Neural cell (in vitro differentiated cells): ENCODE measurements around the gene CRYGS. TPM values are rescaled to one million over a fixed set of nuclear protein-coding genes. Genes with fewer than 3 reads are reported as not detected.

Experiments used
- H2AFZ ChIP-seq: fragments of 200-600, 300-800 bp; sonication (generic), shearing (Covaris generic); 2 replicates; pipeline ENCODE4 v1.6.0; 2014; ENCODE audit warnings: low read depth, mild to moderate bottlenecking, antibody characterized with exemption, low read length, moderate library complexity
- H3F3A ChIP-seq: fragments of 200-600 bp; shearing (Covaris generic); 2 replicates; pipeline ENCODE4 v1.6.1; 2016; ENCODE audit warnings: mild to moderate bottlenecking, moderate library complexity, mixed read lengths, antibody characterized with exemption, low read length; ENCODE audit not compliant: insufficient read depth, poor library complexity, severe bottlenecking
- H3K27ac ChIP-seq: fragments of 200-600, 300-800 bp; sonication (generic), shearing (Covaris generic); 2 replicates; pipeline ENCODE4 v1.5.1; 2014; ENCODE audit warnings: mild to moderate bottlenecking, low read length, moderate library complexity
- H3K27me3 ChIP-seq: fragments of 300-800, 200-600 bp; sonication (generic), shearing (Covaris generic); 2 replicates; pipeline ENCODE4 v1.6.0; 2014; ENCODE audit warnings: mild to moderate bottlenecking, low read depth, low read length, moderate library complexity; ENCODE audit not compliant: insufficient read depth
- H3K36me3 ChIP-seq: fragments of 300-800, 200-600 bp; sonication (generic), shearing (Covaris generic); 2 replicates; pipeline ENCODE4 v1.5.1; 2014; ENCODE audit warnings: mild to moderate bottlenecking, antibody characterized with exemption, low read length, moderate library complexity; ENCODE audit not compliant: insufficient read depth
- H3K4me2 ChIP-seq: fragments of 300-800, 200-600 bp; sonication (generic), shearing (Covaris generic); 2 replicates; pipeline ENCODE4 v1.6.0; 2014; ENCODE audit warnings: mild to moderate bottlenecking, low read length
- H3K4me3 ChIP-seq: fragments of 300-800, 200-600 bp; sonication (generic), shearing (Covaris generic); 2 replicates; pipeline ENCODE4 v1.5.1; 2014; ENCODE audit warnings: mild to moderate bottlenecking, low read length, moderate library complexity
- H3K79me2 ChIP-seq: fragments of 200-600 bp; shearing (Covaris generic); replicated peaks from 2 replicates; pipeline ENCODE4 v1.6.0; 2014; ENCODE audit warnings: mild to moderate bottlenecking, low read length, moderate library complexity; ENCODE audit not compliant: insufficient read depth
- H3K9ac ChIP-seq: fragments of 300-800, 200-600 bp; sonication (generic), shearing (Covaris generic); 2 replicates; pipeline ENCODE4 v1.6.1; 2016; ENCODE audit warnings: mild to moderate bottlenecking, low read length, mixed read lengths
- H3K9me2 ChIP-seq: fragments of 200-600 bp; shearing (Covaris generic); 2 replicates; pipeline ENCODE4 v1.6.1; 2016; ENCODE audit warnings: mild to moderate bottlenecking, low read length, mixed read lengths; ENCODE audit not compliant: insufficient read depth
- H3K9me3 ChIP-seq: fragments of 200-600, 300-800 bp; sonication (generic), shearing (Covaris generic); 2 replicates; pipeline ENCODE4 v1.6.1; 2016; ENCODE audit warnings: mild to moderate bottlenecking, mixed run types, low read length, moderate library complexity, mixed read lengths
- H4K20me1 ChIP-seq: fragments of 200-600 bp; shearing (Covaris generic); 2 replicates; pipeline ENCODE4 v1.6.1; 2016; ENCODE audit warnings: mild to moderate bottlenecking, mixed run types; ENCODE audit not compliant: insufficient read depth
- EP300 ChIP-seq: fragments of 450-650 bp; conservative IDR thresholded peaks from 2 replicates; pipeline ENCODE4 v1.6.1; 2014; ENCODE audit warnings: antibody characterized with exemption, mild to moderate bottlenecking, moderate library complexity; ENCODE audit not compliant: poor library complexity, severe bottlenecking
- EZH2 ChIP-seq: fragments of 200-600, 300-800 bp; shearing (Covaris generic), sonication (generic); IDR thresholded peaks from 2 replicates; pipeline ENCODE4 v1.6.1; 2014; ENCODE audit warnings: antibody characterized with exemption, low read length, borderline replicate concordance, mild to moderate bottlenecking; ENCODE audit not compliant: insufficient read depth, poor library complexity, severe bottlenecking
- MXI1 ChIP-seq: fragments of 450-650 bp; conservative IDR thresholded peaks from 2 replicates; pipeline ENCODE4 v1.6.1; 2014; ENCODE audit warnings: antibody characterized with exemption, mild to moderate bottlenecking; ENCODE audit not compliant: poor library complexity, severe bottlenecking
- POLR2AphosphoS5 ChIP-seq: IDR thresholded peaks from 2 replicates; pipeline ENCODE4 v1.6.1; 2012
- RAD21 ChIP-seq: fragments of 450-650 bp; conservative IDR thresholded peaks from 2 replicates; pipeline ENCODE4 v1.6.1; 2014; ENCODE audit warnings: antibody characterized with exemption, mild to moderate bottlenecking, moderate library complexity
- SMC3 ChIP-seq: fragments of 450-650 bp; conservative IDR thresholded peaks from 2 replicates; pipeline ENCODE4 v1.6.1; 2014; ENCODE audit warnings: antibody characterized with exemption, mild to moderate bottlenecking, moderate library complexity; ENCODE audit not compliant: poor library complexity
- TAF1 ChIP-seq: IDR thresholded peaks from 2 replicates; pipeline ENCODE4 v1.6.1; 2012; ENCODE audit warnings: low read depth
- polyA plus RNA-seq: library from polyadenylated mRNA; depleted of rRNA; stranded (reverse); fragments of >200 nt; gene quantifications from 2 replicates; pipeline ENCODE4 v1.2.3, GENCODE V29; 2014
- TF ChIP-seq, protein P1 (sequence below): IDR thresholded peaks from 2 replicates; pipeline ENCODE4 v1.6.1; 2012; ENCODE audit warnings: borderline replicate concordance
- TF ChIP-seq, protein P2 (sequence below): fragments of 450-650 bp; IDR thresholded peaks from 2 replicates; pipeline ENCODE4 v1.5.1; 2014; ENCODE audit warnings: antibody characterized with exemption, mild to moderate bottlenecking, moderate library complexity; ENCODE audit not compliant: poor library complexity, severe bottlenecking

The CRYGS gene
- polyA plus RNA-seq, 1 donor from 2014 or later, result 7.7 TPM

DNA sequence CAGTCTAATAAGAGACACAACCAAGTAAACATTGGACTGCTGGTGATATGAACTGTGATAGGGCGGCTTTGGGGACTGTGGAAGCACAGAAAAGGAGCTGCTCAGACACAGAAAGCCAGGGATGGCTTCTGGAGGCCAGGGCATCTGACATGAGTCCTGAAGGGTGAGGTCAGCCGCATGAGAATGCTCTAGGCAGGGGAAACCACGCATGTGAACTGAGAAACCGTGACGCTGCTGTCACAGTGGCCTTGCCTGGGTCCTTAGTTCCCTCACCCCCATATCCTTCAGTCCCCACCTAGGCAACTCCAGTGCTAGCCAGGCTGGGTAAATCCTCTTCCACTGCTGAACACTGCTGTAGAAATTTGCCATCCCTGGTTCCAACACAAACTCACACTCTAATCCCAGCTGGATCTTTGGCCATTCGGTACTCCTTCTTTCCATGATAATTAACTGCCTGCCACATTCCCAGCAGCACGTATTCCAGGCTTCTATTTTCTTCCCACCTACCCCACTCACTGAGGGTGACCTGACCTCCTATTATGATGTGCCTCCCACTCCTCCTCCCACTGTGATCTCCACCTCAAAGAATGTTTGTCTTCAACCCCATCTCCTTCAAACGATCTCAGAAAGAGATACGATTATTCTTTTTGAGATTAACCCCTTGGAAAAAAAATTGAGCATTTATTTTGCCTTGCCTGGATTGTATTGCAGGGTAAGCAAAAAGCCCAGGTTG is 31.4 kb downstream of the CRYGS start:
- Histone ChIP-seq H3K36me3 (no peaks in the 10 kb centered on the region), H3F3A (no peaks in the 10 kb centered on the region), H3K4me2 (no peak overlapping the region), H3K4me3 (no peak overlapping the region), H3K27ac (no peak overlapping the region), H3K79me2 (no peaks in the 10 kb centered on the region), H3K9me2 (no peaks in the 10 kb centered on the region), H3K9me3 (no peaks in the 10 kb centered on the region), H3K9ac (no peak overlapping the region), H2AFZ (no peak overlapping the region), H4K20me1 (no peaks in the 10 kb centered on the region), H3K27me3 (no peaks in the 10 kb centered on the region)
- TF ChIP-seq, protein P1, sequence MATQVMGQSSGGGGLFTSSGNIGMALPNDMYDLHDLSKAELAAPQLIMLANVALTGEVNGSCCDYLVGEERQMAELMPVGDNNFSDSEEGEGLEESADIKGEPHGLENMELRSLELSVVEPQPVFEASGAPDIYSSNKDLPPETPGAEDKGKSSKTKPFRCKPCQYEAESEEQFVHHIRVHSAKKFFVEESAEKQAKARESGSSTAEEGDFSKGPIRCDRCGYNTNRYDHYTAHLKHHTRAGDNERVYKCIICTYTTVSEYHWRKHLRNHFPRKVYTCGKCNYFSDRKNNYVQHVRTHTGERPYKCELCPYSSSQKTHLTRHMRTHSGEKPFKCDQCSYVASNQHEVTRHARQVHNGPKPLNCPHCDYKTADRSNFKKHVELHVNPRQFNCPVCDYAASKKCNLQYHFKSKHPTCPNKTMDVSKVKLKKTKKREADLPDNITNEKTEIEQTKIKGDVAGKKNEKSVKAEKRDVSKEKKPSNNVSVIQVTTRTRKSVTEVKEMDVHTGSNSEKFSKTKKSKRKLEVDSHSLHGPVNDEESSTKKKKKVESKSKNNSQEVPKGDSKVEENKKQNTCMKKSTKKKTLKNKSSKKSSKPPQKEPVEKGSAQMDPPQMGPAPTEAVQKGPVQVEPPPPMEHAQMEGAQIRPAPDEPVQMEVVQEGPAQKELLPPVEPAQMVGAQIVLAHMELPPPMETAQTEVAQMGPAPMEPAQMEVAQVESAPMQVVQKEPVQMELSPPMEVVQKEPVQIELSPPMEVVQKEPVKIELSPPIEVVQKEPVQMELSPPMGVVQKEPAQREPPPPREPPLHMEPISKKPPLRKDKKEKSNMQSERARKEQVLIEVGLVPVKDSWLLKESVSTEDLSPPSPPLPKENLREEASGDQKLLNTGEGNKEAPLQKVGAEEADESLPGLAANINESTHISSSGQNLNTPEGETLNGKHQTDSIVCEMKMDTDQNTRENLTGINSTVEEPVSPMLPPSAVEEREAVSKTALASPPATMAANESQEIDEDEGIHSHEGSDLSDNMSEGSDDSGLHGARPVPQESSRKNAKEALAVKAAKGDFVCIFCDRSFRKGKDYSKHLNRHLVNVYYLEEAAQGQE, result no peak
- TF ChIP-seq SMC3, result no peak
- TF ChIP-seq MXI1, result no peak
- no peak for TF ChIP-seq EP300
- TF ChIP-seq, protein P2, sequence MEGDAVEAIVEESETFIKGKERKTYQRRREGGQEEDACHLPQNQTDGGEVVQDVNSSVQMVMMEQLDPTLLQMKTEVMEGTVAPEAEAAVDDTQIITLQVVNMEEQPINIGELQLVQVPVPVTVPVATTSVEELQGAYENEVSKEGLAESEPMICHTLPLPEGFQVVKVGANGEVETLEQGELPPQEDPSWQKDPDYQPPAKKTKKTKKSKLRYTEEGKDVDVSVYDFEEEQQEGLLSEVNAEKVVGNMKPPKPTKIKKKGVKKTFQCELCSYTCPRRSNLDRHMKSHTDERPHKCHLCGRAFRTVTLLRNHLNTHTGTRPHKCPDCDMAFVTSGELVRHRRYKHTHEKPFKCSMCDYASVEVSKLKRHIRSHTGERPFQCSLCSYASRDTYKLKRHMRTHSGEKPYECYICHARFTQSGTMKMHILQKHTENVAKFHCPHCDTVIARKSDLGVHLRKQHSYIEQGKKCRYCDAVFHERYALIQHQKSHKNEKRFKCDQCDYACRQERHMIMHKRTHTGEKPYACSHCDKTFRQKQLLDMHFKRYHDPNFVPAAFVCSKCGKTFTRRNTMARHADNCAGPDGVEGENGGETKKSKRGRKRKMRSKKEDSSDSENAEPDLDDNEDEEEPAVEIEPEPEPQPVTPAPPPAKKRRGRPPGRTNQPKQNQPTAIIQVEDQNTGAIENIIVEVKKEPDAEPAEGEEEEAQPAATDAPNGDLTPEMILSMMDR, result no peak
- no peak for TF ChIP-seq TAF1
- no peak for TF ChIP-seq POLR2AphosphoS5
- TF ChIP-seq RAD21, result no peak
- no peak for TF ChIP-seq EZH2

DNA sequence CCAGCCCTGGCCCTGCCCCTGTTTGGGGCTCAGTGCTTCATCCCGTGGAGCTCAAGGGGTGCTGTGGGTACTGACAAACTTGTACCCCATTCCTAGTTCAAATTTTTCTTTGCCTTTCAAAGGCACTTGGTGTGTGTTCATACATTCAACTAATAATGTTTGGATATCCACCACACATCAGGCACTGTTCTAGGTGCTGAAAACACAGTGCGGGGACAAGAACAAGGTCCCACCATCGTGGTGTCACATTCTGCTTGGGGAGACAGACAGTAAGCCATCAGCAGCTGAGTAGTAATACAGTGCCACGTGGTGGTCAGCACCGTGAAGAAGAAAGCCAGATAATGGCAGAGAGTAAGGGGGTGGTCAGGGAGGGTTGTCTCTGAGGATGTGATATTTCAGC is 32.5 kb downstream of the CRYGS start:
- Histone ChIP-seq H3F3A (no peaks in the 10 kb centered on the region), H3K4me2 (no peak overlapping the region), H3K79me2 (no peaks in the 10 kb centered on the region), H3K36me3 (no peaks in the 10 kb centered on the region), H3K9me2 (no peaks in the 10 kb centered on the region), H3K9me3 (no peaks in the 10 kb centered on the region), H4K20me1 (no peaks in the 10 kb centered on the region), H3K27me3 (no peaks in the 10 kb centered on the region), H3K9ac (no peak overlapping the region), H3K4me3 (no peak overlapping the region), H3K27ac (no peak overlapping the region), H2AFZ (no peak overlapping the region)
- TF ChIP-seq RAD21, result no peak
- TF ChIP-seq, protein P1, result no peak
- no peak for TF ChIP-seq MXI1
- TF ChIP-seq, protein P2, result no peak
- no peak for TF ChIP-seq EP300
- no peak for TF ChIP-seq TAF1
- no peak for TF ChIP-seq SMC3
- no peak for TF ChIP-seq EZH2
- TF ChIP-seq POLR2AphosphoS5, result no peak
